OCI-LY7 (cell line): ENCODE measurements around the gene PKHD1. TPM values are rescaled to one million over a fixed set of nuclear protein-coding genes. Genes with fewer than 3 reads are reported as not detected.

Experiments
- BruUV-seq: library from RNA; stranded (reverse); fragments of 400-500 nt; replicated peaks from 2 replicates; lab custom pipeline; 2021; lab: Mats Ljungman, UMichigan
- CTCF ChIA-PET: fragments of 300-600 bp; sonication (Branson Sonifier 250); formaldehyde crosslinking; loops from one replicate; lab custom pipeline; 2022; ENCODE audit warnings: antibody characterized with exemption; ENCODE audit not compliant: unreplicated experiment; lab: Charles Lee
- POLR2A ChIA-PET: fragments of 300-600 bp; sonication (Branson Sonifier 250); formaldehyde crosslinking; loops from one replicate; lab custom pipeline; 2022; ENCODE audit warnings: antibody characterized with exemption; lab: Charles Lee
- DNase-seq: peaks from one replicate; pipeline ENCODE4 v3.0.0-alpha.2; 2015; ENCODE audit warnings: low spot score
- H2AFZ ChIP-seq: fragments of 200-600 bp; sonication (generic), shearing (Covaris generic); 2 replicates; pipeline ENCODE4 v1.6.1; 2014; ENCODE audit warnings: mild to moderate bottlenecking, antibody characterized with exemption, low read length, moderate library complexity
- H3K27ac ChIP-seq: fragments of 200-600 bp; sonication (generic); 2 replicates; pipeline ENCODE4 v1.5.1; 2014; ENCODE audit warnings: mixed run types, low read depth, mild to moderate bottlenecking, moderate library complexity, low read length, inconsistent platforms; ENCODE audit not compliant: poor library complexity, severe bottlenecking
- H3K36me3 ChIP-seq: fragments of 200-600 bp; sonication (generic); 2 replicates; pipeline ENCODE4 v1.6.1; 2014; ENCODE audit warnings: mild to moderate bottlenecking, antibody characterized with exemption, low read length, moderate library complexity, mixed read lengths; ENCODE audit not compliant: insufficient read depth
- H3K4me1 ChIP-seq: fragments of 200-600 bp; sonication (generic); 2 replicates; pipeline ENCODE4 v1.5.1; 2014; ENCODE audit warnings: mild to moderate bottlenecking, low read length; ENCODE audit not compliant: insufficient read depth, poor library complexity, severe bottlenecking
- H3K4me2 ChIP-seq: fragments of 200-600 bp; sonication (generic); 2 replicates; pipeline ENCODE4 v1.6.1; 2014; ENCODE audit warnings: mild to moderate bottlenecking, low read length
- H3K4me3 ChIP-seq: fragments of 200-600 bp; sonication (generic); 2 replicates; pipeline ENCODE4 v1.5.1; 2014; ENCODE audit warnings: mild to moderate bottlenecking, low read depth, low read length; ENCODE audit not compliant: poor library complexity, severe bottlenecking
- H3K79me2 ChIP-seq: fragments of 200-600 bp; sonication (generic); 2 replicates; pipeline ENCODE4 v1.6.1; 2016; ENCODE audit warnings: low read depth, mild to moderate bottlenecking, low read length, moderate library complexity, mixed read lengths; ENCODE audit not compliant: insufficient read depth
- H3K9me2 ChIP-seq: fragments of 200-600 bp; sonication (generic); 2 replicates; pipeline ENCODE4 v1.6.1; 2016; ENCODE audit warnings: mild to moderate bottlenecking, low read length, mixed read lengths; ENCODE audit not compliant: insufficient read depth
- H3K9me3 ChIP-seq: fragments of 200-600 bp; sonication (generic); 2 replicates; pipeline ENCODE4 v1.6.1; 2014; ENCODE audit warnings: mild to moderate bottlenecking, mixed run types, low read length, mixed read lengths
- H4K20me1 ChIP-seq: fragments of 200-600 bp; sonication (generic); 2 replicates; pipeline ENCODE4 v1.6.1; 2014; ENCODE audit warnings: mild to moderate bottlenecking, antibody characterized with exemption, low read length, moderate library complexity, mixed read lengths; ENCODE audit not compliant: insufficient read depth
- EZH2phosphoT487 ChIP-seq: fragments of 200-600 bp; sonication (generic); IDR thresholded peaks from 2 replicates; pipeline ENCODE4 v1.6.1; 2018; ENCODE audit warnings: low read depth, borderline replicate concordance, mild to moderate bottlenecking, mixed run types, antibody characterized with exemption, low read length, moderate library complexity, mixed read lengths
- intact Hi-C: fragments of 100-400 bp; cut with micrococcal nuclease; formaldehyde crosslinking; loops from one replicate; pipeline ENCODE4 v1.10.0; 2022; ENCODE audit not compliant: unreplicated experiment
- total RNA-seq, 2 experiments: library from RNA; depleted of rRNA in 1 of 2; stranded (reverse); fragments of >200 nt in 1 of 2; shearing (Covaris generic) in 1 of 2; gene quantifications; 2 replicates each; pipeline ENCODE4 v1.2.3, GENCODE V29; 2014 to 2022
- TF ChIP-seq, protein P1 (sequence below): fragments of 200-600 bp; sonication (generic); conservative IDR thresholded peaks from 2 replicates; pipeline ENCODE4 v1.5.1; 2014; ENCODE audit warnings: mild to moderate bottlenecking, antibody characterized with exemption, low read length, moderate library complexity, mixed read lengths

PKHD1 gene
- total RNA-seq, 2 experiments from 2014 or later, result not detected

DNA sequence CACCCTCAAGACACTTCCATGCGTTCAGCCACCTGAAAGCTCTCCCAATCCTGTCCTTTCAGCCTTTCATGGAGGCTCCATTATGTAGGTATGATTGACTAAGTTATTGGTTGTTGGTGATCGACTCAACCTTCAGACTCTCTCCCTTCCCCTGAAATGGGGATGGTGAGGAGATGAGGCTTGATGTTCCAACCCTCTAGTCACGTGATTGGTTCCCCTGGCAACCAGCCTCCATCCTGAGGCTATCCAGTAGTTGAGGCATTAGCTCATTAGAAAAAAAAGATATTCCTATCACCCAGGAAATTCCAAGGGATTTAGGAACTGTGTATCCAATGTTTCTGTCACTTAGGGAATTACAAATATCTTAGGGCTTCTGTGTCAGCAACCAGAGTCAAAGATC is 426.6 kb downstream of the PKHD1 start:
- H3K4me2 ChIP-seq, result no peak overlapping the region
- no peaks in the 10 kb centered on the region for H3K9me2 ChIP-seq
- DNase-seq, result no peak
- H3K79me2 ChIP-seq, result no peaks in the 10 kb centered on the region
- ChIA-PET CTCF (no interaction called here), POLR2A (no interaction called here)
- H3K36me3 ChIP-seq, result no peaks in the 10 kb centered on the region
- intact Hi-C loops, result no loop called here
- H3K27ac ChIP-seq, result no peak overlapping the region
- no peaks in the 10 kb centered on the region for H4K20me1 ChIP-seq
- no TSS peak for BruUV-seq
- H3K4me1 ChIP-seq, result no peaks in the 10 kb centered on the region
- H3K4me3 ChIP-seq, result no peak overlapping the region
- H2AFZ ChIP-seq, result no peak overlapping the region
- no peak for TF ChIP-seq EZH2phosphoT487
- H3K9me3 ChIP-seq, result no peaks in the 10 kb centered on the region

DNA sequence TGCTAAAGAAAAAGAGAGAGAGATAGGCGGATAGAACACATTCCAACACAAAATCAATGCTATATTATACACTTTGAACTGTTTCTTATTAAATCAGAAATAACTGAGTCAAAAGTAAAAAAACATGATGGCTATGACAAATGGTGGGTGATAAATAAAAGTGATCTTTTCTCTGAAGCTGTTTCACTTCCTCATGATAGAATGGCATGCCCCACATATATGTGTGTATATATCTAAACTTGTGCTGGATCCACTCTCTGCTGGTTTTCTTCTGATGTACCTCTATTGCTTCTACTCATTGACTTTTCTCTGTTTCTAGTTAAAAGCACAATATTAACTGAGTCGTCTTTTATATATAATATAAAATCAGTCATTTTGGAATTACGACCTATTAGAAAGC is 429.9 kb downstream of the PKHD1 start:
- Histone ChIP-seq H3K27ac (no peak overlapping the region), H3K36me3 (no peaks in the 10 kb centered on the region), H4K20me1 (no peaks in the 10 kb centered on the region), H3K4me3 (no peak overlapping the region), H3K4me1 (no peaks in the 10 kb centered on the region), H3K79me2 (no peaks in the 10 kb centered on the region), H2AFZ (no peak overlapping the region), H3K9me2 (no peaks in the 10 kb centered on the region), H3K9me3 (no peaks in the 10 kb centered on the region), H3K4me2 (no peak overlapping the region)
- no peak for DNase-seq
- CTCF ChIA-PET, result no interaction called here
- TF ChIP-seq, protein P1, sequence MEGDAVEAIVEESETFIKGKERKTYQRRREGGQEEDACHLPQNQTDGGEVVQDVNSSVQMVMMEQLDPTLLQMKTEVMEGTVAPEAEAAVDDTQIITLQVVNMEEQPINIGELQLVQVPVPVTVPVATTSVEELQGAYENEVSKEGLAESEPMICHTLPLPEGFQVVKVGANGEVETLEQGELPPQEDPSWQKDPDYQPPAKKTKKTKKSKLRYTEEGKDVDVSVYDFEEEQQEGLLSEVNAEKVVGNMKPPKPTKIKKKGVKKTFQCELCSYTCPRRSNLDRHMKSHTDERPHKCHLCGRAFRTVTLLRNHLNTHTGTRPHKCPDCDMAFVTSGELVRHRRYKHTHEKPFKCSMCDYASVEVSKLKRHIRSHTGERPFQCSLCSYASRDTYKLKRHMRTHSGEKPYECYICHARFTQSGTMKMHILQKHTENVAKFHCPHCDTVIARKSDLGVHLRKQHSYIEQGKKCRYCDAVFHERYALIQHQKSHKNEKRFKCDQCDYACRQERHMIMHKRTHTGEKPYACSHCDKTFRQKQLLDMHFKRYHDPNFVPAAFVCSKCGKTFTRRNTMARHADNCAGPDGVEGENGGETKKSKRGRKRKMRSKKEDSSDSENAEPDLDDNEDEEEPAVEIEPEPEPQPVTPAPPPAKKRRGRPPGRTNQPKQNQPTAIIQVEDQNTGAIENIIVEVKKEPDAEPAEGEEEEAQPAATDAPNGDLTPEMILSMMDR, result no peak
- no peak for TF ChIP-seq EZH2phosphoT487
- POLR2A ChIA-PET, result no interaction called here
- intact Hi-C loops, result loop anchor here (10.0 kb wide), 1 partner anchor 57 kb away; no protein-coding TSS in a partner anchor
- no TSS peak for BruUV-seq

DNA sequence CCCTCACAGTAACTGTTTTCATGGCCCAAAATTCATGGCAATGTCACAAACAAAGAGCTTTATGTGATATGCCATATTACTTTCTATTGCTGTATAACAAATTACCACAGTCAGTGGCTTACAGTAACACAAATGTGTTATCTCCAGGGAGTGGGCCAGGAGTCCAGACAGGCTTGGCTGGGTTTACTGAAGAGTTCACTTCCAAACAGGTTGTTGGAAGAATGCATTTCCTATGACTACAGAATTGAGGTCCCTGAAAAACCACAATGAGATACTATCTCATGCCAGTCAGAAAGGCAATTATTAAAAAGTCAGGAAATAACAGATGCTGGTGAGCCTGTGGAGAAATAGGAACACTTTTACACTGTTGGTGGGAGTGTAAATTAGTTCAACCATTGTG is 431.9 kb downstream of the PKHD1 start:
- ChIA-PET CTCF (no interaction called here), POLR2A (no interaction called here)
- DNase-seq, result no peak
- no peaks in the 10 kb centered on the region for H3K4me1 ChIP-seq
- intact Hi-C loops, result loop anchor here (10.0 kb wide), 1 partner anchor 59 kb away; no protein-coding TSS in a partner anchor
- H3K79me2 ChIP-seq, result no peaks in the 10 kb centered on the region
- H3K36me3 ChIP-seq, result no peaks in the 10 kb centered on the region
- H3K4me2 ChIP-seq, result no peak overlapping the region
- no peaks in the 10 kb centered on the region for H3K9me2 ChIP-seq
- H4K20me1 ChIP-seq, result no peaks in the 10 kb centered on the region
- H3K27ac ChIP-seq, result no peak overlapping the region
- BruUV-seq, result no TSS peak
- H2AFZ ChIP-seq, result no peak overlapping the region
- TF ChIP-seq, protein P1, result no peak
- TF ChIP-seq EZH2phosphoT487, result no peak
- no peak overlapping the region for H3K4me3 ChIP-seq
- no peaks in the 10 kb centered on the region for H3K9me3 ChIP-seq
